B cell (primary cell): ENCODE results near the gene NMNAT2. TPM values are rescaled to one million over a fixed set of nuclear protein-coding genes. Genes with fewer than 3 reads are reported as not detected.

ENCODE experiments used
- ATAC-seq: fragments of 200-7000 bp; cut with Tn5 transposase; one replicate; pipeline ENCODE4 v1.10.0; 2021; ENCODE audit warnings: low read depth, mild to moderate bottlenecking, moderate number of reproducible peaks, moderate library complexity
- CTCF ChIA-PET: fragments of 350-600 bp; sonication (Branson Sonifier 250); formaldehyde crosslinking; loops from one replicate; lab custom pipeline; 2021; ENCODE audit warnings: antibody characterized with exemption, inconsistent platforms; lab: Charles Lee
- POLR2A ChIA-PET: fragments of 350-600 bp; sonication (Branson Sonifier 250); formaldehyde crosslinking; loops from one replicate; lab custom pipeline; 2021; ENCODE audit warnings: antibody characterized with exemption; lab: Charles Lee
- DNase-seq: peaks from one replicate; pipeline ENCODE4 v3.0.0; 2013
- H2AFZ ChIP-seq: 2 replicates; pipeline ENCODE4 v1.6.1; 2012; ENCODE audit warnings: mild to moderate bottlenecking, low read depth, low read length; ENCODE audit not compliant: insufficient read depth, poor library complexity, severe bottlenecking
- H3K27ac ChIP-seq, 2 donors: 1 replicate in 1 of 2; 2 replicates in 1 of 2; pipeline ENCODE4 v1.5.1; 2012 to 2013; ENCODE audit warnings: low read length in 2 of 2, mild to moderate bottlenecking in 2 of 2, moderate library complexity in 1 of 2
- H3K27me3 ChIP-seq, 4 experiments: fragments of 200-600 bp in 1 of 4; sonication (generic) in 1 of 4; replicated peaks in 1 of 4; 1 replicate in 2 of 4; 2 replicates in 2 of 4; pipeline versions ENCODE4 v1.6.1 to v1.7.0; 2013 to 2016; ENCODE audit warnings: low read length in 3 of 4, mild to moderate bottlenecking in 2 of 4, mixed read lengths in 1 of 4, moderate library complexity in 1 of 4; ENCODE audit not compliant: insufficient read depth in 4 of 4, control insufficient read depth in 3 of 4; ENCODE audit errors: control extremely low read depth in 1 of 4
- H3K36me3 ChIP-seq, 2 experiments: replicated peaks in 1 of 2; 1 replicate in 1 of 2; 2 replicates in 1 of 2; pipeline versions ENCODE4 v1.6.1 to v1.7.1; 2013; ENCODE audit warnings: low read length in 1 of 2; ENCODE audit not compliant: insufficient read depth in 2 of 2, control insufficient read depth in 1 of 2; ENCODE audit errors: control extremely low read depth in 1 of 2, extremely low read depth in 1 of 2
- H3K4me1 ChIP-seq, 2 donors: fragments of 200-600 bp in 1 of 2; sonication (generic) in 1 of 2; 1 replicate in 1 of 2; 2 replicates in 1 of 2; pipeline versions ENCODE4 v1.5.1 to v1.6.1; 2013 to 2017; ENCODE audit warnings: low read length in 2 of 2; ENCODE audit not compliant: control insufficient read depth in 2 of 2, insufficient read depth in 2 of 2
- H3K4me2 ChIP-seq: replicated peaks from 2 replicates; pipeline ENCODE3; 2012; ENCODE audit warnings: mild to moderate bottlenecking, low read depth, low read length; ENCODE audit not compliant: poor library complexity, severe bottlenecking
- H3K4me3 ChIP-seq, 5 experiments: fragments of 200-600 bp in 1 of 5; sonication (generic) in 1 of 5; 1 replicate in 3 of 5; 2 replicates in 2 of 5; pipeline versions ENCODE4 v1.5.1 to v1.7.0; 2011 to 2016; ENCODE audit warnings: low read length in 4 of 5, mild to moderate bottlenecking in 4 of 5, low read depth in 2 of 5, control low read depth in 1 of 5, moderate library complexity in 1 of 5; ENCODE audit not compliant: insufficient read depth in 1 of 5; ENCODE audit errors: control extremely low read depth in 1 of 5, extremely low read depth in 1 of 5
- H3K79me2 ChIP-seq: fragments of 200-600 bp; sonication (generic); one replicate; pipeline ENCODE4 v1.6.0; 2016; ENCODE audit warnings: low read length; ENCODE audit not compliant: control insufficient read depth, insufficient read depth
- H3K9ac ChIP-seq: fragments of 200-600 bp; sonication (generic); 2 replicates; pipeline ENCODE4 v1.6.1; 2017; ENCODE audit warnings: mild to moderate bottlenecking, low read length, moderate library complexity
- H3K9me3 ChIP-seq, 3 donors: one replicate each; pipeline versions ENCODE4 v1.6.1 to v1.7.1; 2013; ENCODE audit warnings: low read length in 2 of 3; ENCODE audit not compliant: control insufficient read depth in 2 of 3, insufficient read depth in 1 of 3; ENCODE audit errors: control extremely low read depth in 1 of 3
- H4K20me1 ChIP-seq: 2 replicates; pipeline ENCODE4 v1.6.0; 2012; ENCODE audit warnings: mild to moderate bottlenecking, low read length; ENCODE audit not compliant: insufficient read depth, control insufficient read depth, poor library complexity, severe bottlenecking
- H3K27ac Mint-ChIP-seq: one replicate; pipeline ENCODE4 v1.8.0; 2021; ENCODE audit warnings: mixed read lengths
- H3K27me3 Mint-ChIP-seq: one replicate; pipeline ENCODE4 v1.8.0; 2021; ENCODE audit warnings: mixed read lengths
- H3K4me1 Mint-ChIP-seq: one replicate; pipeline ENCODE4 v1.8.0; 2021; ENCODE audit warnings: mixed read lengths
- H3K4me3 Mint-ChIP-seq: one replicate; pipeline ENCODE4 v1.8.0; 2021; ENCODE audit warnings: mixed read lengths
- H3K9me3 Mint-ChIP-seq: one replicate; pipeline ENCODE4 v1.8.0; 2022; ENCODE audit warnings: mixed read lengths; ENCODE audit not compliant: insufficient read depth
- EZH2 ChIP-seq: IDR thresholded peaks from 2 replicates; pipeline ENCODE4 v1.6.1; 2012; ENCODE audit warnings: borderline replicate concordance, low read depth, mild to moderate bottlenecking, moderate library complexity, low read length; ENCODE audit not compliant: insufficient read depth, poor library complexity, severe bottlenecking
- WGBS: methylation state at CpG from one replicate; pipeline ENCODE4 v1.1.5; 2013; ENCODE audit warnings: missing lambda C conversion rate; ENCODE audit not compliant: insufficient coverage; 5-methylcytosine and 5-hydroxymethylcytosine counted together
- intact Hi-C: fragments of 100-400 bp; cut with micrococcal nuclease; formaldehyde crosslinking; loops from one replicate; pipeline ENCODE4 v1.10.0; 2022
- polyA plus RNA-seq: library from polyadenylated mRNA; depleted of rRNA; stranded (reverse); fragments of >200 nt; gene quantifications from 2 replicates; pipeline ENCODE4 v1.2.3, GENCODE V29; 2012
- total RNA-seq, 2 donors: library from RNA; stranded (reverse); fragments of 120-200 nt in 1 of 2; gene quantifications; 1 replicate in 1 of 2; 2 replicates in 1 of 2; pipeline versions ENCODE4 v1.2.3 to v1.2.4, GENCODE V29; 2013 to 2022
- TF ChIP-seq, protein P1 (sequence below): fragments of 200-600 bp; IDR thresholded peaks from one replicate; pipeline ENCODE4 v1.8.0; 2022; ENCODE audit warnings: antibody characterized with exemption, mild to moderate bottlenecking

The NMNAT2 gene
- total and polyA plus RNA-seq, 2 donors (not counting 1 experiment from before 2014, with no cell fraction given): not detected

GRCh38 chr1:183419399-183419798, 1.2 kb upstream of the NMNAT2 start:
- ChIA-PET POLR2A (no interaction called here), CTCF (no interaction called here)
- Histone ChIP-seq H3K79me2 (no peaks in the 10 kb centered on the region), H2AFZ (no peak overlapping the region), H4K20me1 (no peaks in the 10 kb centered on the region), H3K4me3 (no peak overlapping the region), H3K9me3 (peaks cover 0 to 18% (median 0%) of the 10 kb centered on the region in 3 donors), H3K27ac (no peak overlapping the region), H3K27me3 (peaks cover 0 to 57% (median 45%) of the 10 kb centered on the region in 4 experiments), H3K4me1 (peaks cover 20 to 27% of the 10 kb centered on the region in 2 donors), H3K4me2 (no peak overlapping the region), H3K9ac (no peak overlapping the region), H3K36me3 (no peaks in the 10 kb centered on the region)
- intact Hi-C loops: no loop called here
- Mint-ChIP-seq H3K4me3 (no peak overlapping the region), H3K27me3 (peaks cover 64% of the 10 kb centered on the region), H3K9me3 (no peaks in the 10 kb centered on the region), H3K4me1 (peaks cover 27% of the 10 kb centered on the region), H3K27ac (no peak overlapping the region)
- no peak for DNase-seq
- TF ChIP-seq EZH2: no peak
- TF ChIP-seq, protein P1, sequence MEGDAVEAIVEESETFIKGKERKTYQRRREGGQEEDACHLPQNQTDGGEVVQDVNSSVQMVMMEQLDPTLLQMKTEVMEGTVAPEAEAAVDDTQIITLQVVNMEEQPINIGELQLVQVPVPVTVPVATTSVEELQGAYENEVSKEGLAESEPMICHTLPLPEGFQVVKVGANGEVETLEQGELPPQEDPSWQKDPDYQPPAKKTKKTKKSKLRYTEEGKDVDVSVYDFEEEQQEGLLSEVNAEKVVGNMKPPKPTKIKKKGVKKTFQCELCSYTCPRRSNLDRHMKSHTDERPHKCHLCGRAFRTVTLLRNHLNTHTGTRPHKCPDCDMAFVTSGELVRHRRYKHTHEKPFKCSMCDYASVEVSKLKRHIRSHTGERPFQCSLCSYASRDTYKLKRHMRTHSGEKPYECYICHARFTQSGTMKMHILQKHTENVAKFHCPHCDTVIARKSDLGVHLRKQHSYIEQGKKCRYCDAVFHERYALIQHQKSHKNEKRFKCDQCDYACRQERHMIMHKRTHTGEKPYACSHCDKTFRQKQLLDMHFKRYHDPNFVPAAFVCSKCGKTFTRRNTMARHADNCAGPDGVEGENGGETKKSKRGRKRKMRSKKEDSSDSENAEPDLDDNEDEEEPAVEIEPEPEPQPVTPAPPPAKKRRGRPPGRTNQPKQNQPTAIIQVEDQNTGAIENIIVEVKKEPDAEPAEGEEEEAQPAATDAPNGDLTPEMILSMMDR: no peak
- WGBS: 79% methylated on average over 3 of the region's 3 CpGs
- ATAC-seq: no peak

GRCh38 chr1:183418696-183419095, 516 bp upstream of the NMNAT2 start:
- Mint-ChIP-seq H3K4me1 (peaks cover 27% of the 10 kb centered on the region), H3K27ac (no peak overlapping the region), H3K9me3 (no peaks in the 10 kb centered on the region), H3K27me3 (peaks cover 71% of the 10 kb centered on the region), H3K4me3 (peak overlapping the region; percentile 54)
- peaks cover 0 to 18% (median 0%) of the 10 kb centered on the region in 3 donors for H3K9me3 ChIP-seq
- no peak overlapping the region for H3K4me2 ChIP-seq
- H3K27me3 ChIP-seq: peaks cover 0 to 57% (median 45%) of the 10 kb centered on the region in 4 experiments
- no peaks in the 10 kb centered on the region for H3K79me2 ChIP-seq
- no peaks in the 10 kb centered on the region for H3K36me3 ChIP-seq
- CTCF ChIA-PET: no interaction called here
- H3K27ac ChIP-seq: no peak overlapping the region
- H4K20me1 ChIP-seq: no peaks in the 10 kb centered on the region
- DNase-seq (no peak), ATAC-seq (no peak)
- H3K4me1 ChIP-seq: peaks cover 20 to 27% of the 10 kb centered on the region in 2 donors
- no peak for TF ChIP-seq EZH2
- TF ChIP-seq, protein P1: no peak
- H3K9ac ChIP-seq: no peak overlapping the region
- POLR2A ChIA-PET: no interaction called here
- no peak overlapping the region for H3K4me3 ChIP-seq
- WGBS: 60% methylated on average over 1 of the region's 6 CpGs
- intact Hi-C loops: no loop called here
- H2AFZ ChIP-seq: no peak overlapping the region
